Smooth muscle cell of the brain vasculature (primary cell): ENCODE results near the gene PPM1L.

Experiments used
- DNase-seq: peaks from one replicate; pipeline ENCODE4 v3.0.0-alpha.2; 2012; ENCODE audit warnings: low read depth, low spot score

Gene PPM1L

DNA sequence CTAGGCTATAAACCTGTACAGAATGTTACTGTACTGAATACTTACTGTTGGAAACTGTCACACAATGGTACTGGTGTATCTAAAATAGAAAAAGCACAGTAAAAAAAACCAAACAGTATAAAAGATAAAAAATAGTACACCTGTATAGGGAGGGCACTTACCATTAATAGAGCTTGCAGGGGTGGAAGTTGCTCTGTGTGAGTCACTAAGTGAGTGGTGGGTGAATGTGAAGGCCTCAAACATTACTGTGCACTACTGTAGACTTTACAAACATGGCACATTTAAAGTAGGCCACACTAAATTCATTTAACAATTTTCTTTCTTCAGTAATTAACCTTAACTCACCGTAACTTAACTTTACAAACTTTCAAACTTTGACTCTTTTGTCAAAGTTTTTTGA is 327.1 kb downstream of the PPM1L start:
- no peak for DNase-seq

DNA sequence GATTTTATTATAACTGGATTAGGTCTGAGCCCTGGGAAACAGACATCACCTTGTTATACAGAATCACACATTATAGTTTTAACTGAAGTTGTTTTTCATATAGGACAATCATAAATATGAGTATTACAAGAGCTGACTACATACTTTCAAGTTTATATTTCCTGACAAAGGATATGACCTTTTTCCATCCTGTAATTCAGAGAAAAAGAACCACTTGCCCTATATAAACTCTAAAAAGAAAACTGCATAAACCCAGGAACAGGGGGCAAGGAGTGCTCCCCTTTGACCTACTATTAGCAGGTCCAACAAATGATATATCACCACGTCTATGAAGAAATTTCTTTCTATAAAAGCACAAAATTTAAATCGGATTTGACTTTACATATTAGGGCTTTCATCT is 328.2 kb downstream of the PPM1L start:
- DNase-seq, result no peak

DNA sequence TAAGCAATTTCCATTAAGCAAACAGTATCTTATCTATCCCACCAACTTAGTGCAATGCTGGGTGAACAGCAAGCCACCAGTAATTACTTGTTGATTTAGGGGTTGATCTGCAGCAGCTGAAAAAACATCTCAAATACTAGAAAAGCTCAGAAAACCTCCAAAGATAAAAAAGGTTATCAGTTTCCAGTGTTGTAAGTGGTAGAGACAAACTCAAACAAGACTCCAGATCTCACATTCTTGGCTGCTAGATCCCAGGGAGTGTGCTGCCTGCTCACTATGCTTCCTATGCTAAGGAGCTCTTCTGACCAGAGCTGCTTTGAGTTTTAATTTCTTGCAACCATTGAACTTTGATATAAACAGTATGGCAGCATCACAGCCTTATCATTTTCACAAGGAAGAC is 337.9 kb downstream of the PPM1L start:
- DNase-seq, result no peak

DNA sequence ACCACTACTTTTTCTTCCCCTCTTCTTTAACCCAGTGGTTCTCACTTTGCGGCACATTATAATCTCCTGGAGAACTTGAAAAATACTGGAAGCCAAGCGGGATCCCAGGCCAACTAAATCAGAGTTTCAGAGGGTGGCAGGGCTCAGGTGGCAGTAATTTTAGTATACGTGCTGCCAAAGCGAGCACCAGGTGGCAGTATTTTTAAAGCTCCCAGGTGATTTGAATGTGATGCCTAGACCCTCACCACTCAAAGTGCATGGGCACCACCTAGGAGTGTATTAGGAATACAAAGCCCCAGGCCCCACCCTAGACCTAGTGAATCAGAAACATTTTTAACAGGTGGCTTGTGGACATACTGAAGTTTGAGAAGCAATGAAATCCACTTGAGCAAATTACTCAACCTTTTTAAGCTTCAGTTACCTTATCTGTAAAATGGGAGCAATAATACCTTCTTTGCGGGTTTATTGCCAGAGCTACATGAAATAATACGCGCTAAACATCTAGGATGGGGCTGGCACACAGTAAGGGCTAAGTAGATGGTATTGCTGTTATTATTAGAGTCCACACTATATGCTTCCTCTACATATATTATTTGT is 340.8 kb downstream of the PPM1L start:
- no peak for DNase-seq

DNA sequence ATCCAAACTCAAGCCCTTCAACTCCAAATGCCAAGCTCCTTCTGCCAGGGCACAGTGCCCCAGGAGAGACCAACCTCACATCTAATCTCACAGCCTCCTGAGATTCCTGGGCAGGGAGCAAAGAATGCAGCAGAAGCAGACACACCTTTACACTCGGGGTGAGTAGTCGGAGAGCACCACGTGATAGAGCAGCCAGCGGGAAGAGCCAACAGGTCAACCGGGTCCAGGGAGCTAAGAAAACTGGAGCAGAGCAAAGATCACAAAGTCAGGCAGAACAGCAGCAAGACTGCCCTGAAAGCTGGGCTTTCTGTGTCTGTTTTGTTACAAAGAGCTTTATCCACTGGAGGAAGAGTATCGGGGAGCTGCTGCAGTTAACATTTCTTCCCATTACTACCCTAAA is 345.0 kb downstream of the PPM1L start:
- DNase-seq, result no peak

DNA sequence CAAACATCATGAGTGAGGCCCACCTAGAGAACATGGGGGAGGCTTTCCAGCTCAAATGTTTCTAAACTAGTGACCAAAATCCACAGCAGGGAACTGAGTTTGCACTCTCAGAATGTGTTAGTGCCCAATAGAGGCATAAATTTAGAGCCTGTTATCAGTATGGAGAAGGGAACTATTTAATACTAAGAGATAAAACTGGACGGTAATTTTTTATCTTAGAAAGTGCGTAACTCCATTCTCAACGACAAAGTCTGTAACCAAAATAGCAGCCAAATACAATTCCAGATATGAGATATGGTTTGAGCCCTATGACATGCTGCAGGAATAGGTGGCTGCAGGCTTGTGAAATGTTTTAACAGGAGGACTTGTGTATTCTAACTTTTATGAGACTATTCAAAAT is 345.6 kb downstream of the PPM1L start:
- no peak for DNase-seq

DNA sequence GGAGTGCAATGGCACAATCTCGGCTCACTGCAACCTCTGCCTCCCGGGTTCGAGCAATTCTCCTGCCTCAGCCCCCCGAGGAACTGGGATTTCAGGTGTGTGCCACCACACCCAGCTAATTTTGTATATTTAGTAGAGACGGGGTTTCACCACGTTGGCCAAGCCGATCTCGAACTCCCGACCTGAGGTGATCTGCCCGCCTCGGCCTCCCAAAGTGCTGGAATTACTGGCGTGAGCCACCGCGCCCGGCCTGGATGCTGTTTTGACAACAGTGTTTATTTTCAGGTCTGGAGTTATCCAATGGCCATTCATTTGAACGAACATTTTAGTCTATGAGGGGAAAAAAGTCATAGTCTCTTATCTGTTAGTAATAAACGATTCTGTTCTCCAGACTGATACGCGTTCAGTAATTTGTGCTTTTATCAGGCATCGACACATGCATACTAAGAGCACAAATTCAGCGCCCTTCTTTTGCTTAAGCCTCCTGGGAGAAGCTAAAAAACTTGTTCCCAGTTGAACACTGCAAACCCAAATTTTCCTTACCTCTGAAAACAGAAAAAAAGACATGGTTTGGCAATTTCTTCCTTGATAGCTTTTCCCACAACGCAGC is 347.9 kb downstream of the PPM1L start:
- no peak for DNase-seq

DNA sequence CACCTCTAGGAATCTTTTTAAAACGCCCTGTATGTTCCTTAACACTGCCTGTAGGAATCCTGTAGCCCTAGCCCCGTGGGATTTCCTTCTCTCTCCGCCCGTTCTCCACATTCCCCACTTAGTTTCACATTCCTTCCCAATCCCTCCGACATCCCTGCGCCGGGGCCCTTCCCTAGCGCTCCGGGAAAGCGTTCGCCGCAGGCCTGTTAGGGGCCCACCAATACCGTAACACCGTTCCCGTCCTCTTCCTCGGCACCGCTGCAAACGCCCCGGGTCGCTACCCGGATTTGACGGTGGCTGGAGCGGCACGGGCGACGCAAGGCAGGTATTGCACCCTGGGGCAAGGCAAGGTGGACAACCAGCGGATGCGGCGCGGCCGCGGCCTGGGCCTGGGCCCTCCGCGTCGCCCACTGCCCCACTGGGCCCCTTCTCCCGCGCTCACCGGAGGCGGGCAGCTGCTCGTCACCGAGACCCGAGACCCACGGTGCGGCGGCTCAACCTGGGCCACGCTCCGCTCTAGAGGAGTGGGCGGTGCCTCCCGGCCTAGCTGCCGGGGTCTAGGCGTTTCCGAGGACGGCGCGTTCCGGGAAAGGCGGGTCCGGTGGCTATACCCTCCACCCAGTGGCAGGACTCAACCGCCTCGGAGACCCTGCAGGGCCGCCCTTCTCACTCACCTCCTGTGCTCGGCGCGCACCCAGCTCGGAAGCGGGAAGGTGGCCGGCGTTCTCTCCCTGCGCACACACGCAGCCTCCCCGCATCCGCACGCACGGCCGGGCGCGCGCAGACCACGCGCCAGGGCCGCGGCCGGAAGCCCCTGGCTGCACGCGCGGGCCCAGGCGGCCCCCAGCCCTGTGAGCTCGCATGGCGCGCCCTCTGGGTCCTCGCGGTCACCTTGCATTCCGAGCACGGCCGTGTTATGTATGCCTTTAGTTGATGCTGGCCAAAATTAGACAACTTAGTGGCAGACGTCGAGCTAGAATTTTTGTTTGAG is 348.8 kb downstream of the PPM1L start, which contains the start of gene B3GALNT1:
Gene B3GALNT1, minus strand, starts transcription at position 789 of the 991 bp plus-strand sequence. CDS start 18,595 bp downstream, outside the sequence.
- no peak for DNase-seq

DNA sequence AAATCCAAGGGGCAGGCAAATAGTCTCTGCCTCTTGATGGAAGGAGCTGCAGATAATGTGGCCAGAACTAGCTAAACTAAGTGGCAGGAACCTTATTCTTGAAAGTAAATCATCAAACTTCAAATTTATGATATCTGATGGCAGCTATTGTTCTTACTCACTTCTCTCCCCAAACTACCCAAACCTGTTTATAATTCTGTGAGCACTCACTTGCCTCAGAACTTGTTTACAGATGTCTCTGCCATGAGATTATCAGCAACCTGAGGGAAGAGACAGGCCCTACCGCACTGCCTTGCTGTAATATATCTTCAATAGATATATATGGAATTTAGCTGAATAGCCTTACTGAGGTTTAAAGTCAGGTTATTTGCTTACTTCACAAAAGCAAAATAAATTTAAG is 351.3 kb downstream of the PPM1L start:
- no peak for DNase-seq

DNA sequence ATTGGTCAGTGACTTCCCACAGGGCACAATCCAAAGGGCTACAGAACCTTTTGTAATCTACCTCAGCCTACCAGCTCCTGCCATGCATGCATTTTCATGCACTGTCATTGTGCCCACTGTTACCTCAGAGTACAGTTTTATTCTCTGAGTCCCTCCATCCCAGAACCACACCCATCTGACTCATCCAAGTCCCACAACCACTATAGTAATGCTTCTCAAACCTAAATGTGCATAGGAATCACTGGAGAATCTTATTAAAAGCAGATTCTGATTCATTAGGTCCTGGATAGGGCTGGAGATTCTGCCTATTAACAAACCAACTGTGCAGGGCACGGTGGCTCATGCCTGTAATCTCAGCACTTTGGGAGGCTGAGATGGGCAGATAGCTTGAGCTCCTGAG is 352.8 kb downstream of the PPM1L start:
- no peak for DNase-seq

DNA sequence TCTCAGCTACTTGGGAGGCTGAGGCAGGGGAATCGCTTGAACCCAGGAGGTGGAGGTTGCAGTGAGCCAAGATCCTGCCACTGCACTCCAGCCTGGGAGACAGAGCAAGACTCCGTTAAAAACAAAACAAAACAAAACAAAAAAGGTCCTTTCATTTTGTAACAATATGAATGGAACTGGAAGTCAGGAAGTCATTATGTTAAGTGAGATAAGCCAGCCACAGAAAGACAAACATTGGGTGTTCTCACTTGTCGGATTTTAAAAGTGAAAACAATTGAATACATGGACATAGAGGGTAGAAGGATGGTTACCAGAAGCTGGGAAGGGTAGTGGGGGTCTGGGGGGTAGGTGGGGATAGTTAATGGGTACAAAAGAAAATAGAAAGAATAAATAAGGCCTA is 361.6 kb downstream of the PPM1L start:
- DNase-seq, result no peak

DNA sequence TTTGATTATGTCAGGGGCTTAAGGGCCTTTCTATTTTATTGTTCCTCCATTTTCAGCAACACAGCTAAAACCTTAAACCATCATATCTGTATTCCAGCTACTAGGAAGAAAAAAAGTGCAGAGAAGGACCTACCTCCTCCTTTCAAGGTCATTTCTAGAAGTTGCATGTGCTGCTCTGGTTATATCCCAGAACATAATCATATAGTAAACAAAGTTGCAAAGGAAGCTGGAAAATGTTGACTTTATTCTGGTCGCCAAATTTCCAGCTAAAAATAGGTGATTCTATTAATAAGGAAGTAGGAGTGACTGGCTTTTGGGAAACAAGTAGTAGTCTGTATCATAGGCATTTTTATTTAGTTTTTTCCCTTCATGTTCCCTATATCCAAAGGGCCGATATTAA is 370.5 kb downstream of the PPM1L start:
- DNase-seq, result no peak
